K562 (cell line): Measurements from ENCODE around the gene METRNL. TPM values are rescaled to one million over a fixed set of nuclear protein-coding genes. Genes with fewer than 3 reads are reported as not detected.

ENCODE experiments used
- ATAC-seq: fragments of 200-7000 bp; cut with Tn5 transposase; 3 replicates; pipeline ENCODE4 v1.9.1; 2020; ENCODE audit warnings: moderate library complexity
- BruUV-seq: library from RNA; stranded (reverse); fragments of 400-500 nt; replicated peaks from 2 replicates; lab custom pipeline; 2021; lab: Mats Ljungman, UMichigan
- CTCF ChIA-PET: fragments of 300-600 bp; formaldehyde crosslinking; extraction: SDS; loops from one replicate; lab custom pipeline; 2021; ENCODE audit warnings: low intra/inter-chr PET ratio; lab: Yijun Ruan, JAX
- POLR2A ChIA-PET: fragments of 300-600, 350-650 bp; sonication (Branson Sonifier 250); formaldehyde crosslinking; extraction: SDS; loops from one replicate; lab custom pipeline; 2021; ENCODE audit warnings: antibody characterized with exemption, inconsistent platforms; lab: Yijun Ruan, JAX
- DNase-seq, 4 experiments: peaks; one replicate each; pipeline versions ENCODE4 v3.0.0 to v3.0.0-alpha.2; 2011 to 2018; ENCODE audit warnings: low spot score in 3 of 4, mixed read lengths in 3 of 4; ENCODE audit errors: extremely low read depth in 1 of 4
- FAIRE-seq: peaks from 2 replicates; lab custom pipeline; 2011; peaks lifted over from hg19 to GRCh38; lab: Jason Lieb, UNC
- H2AFZ ChIP-seq: 2 replicates; pipeline ENCODE4 v1.6.0; 2011; ENCODE audit warnings: low read depth, low read length, control low read depth, inconsistent platforms
- H3K27ac ChIP-seq: fragments of 200-600 bp; 3 replicates; pipeline ENCODE4 v1.8.0; 2011; ENCODE audit warnings: low read depth, mild to moderate bottlenecking, control low read depth, inconsistent platforms, low read length, moderate library complexity, mixed read lengths; ENCODE audit errors: extremely low read depth
- H3K27me3 ChIP-seq, 2 experiments: fragments of 300-600 bp in 1 of 2; 2 replicates in 1 of 2; 3 replicates in 1 of 2; pipeline versions ENCODE4 v1.6.0 to v1.8.0; 2011; ENCODE audit warnings: inconsistent platforms in 2 of 2, low read length in 2 of 2, mild to moderate bottlenecking in 1 of 2, mixed read lengths in 1 of 2, moderate library complexity in 1 of 2; ENCODE audit not compliant: control insufficient read depth in 2 of 2, insufficient read depth in 2 of 2
- H3K36me3 ChIP-seq: fragments of 300-600 bp; 3 replicates; pipeline ENCODE4 v1.8.0; 2011; ENCODE audit warnings: mild to moderate bottlenecking, low read length, inconsistent platforms; ENCODE audit not compliant: control insufficient read depth, insufficient read depth
- H3K4me1 ChIP-seq, 2 experiments: fragments of 200-600 bp in 1 of 2; replicated peaks in 1 of 2; 2 replicates in 1 of 2; 3 replicates in 1 of 2; pipeline versions ENCODE4 v1.5.1 to v1.8.0; 2011; ENCODE audit warnings: inconsistent platforms in 2 of 2, low read length in 2 of 2, mild to moderate bottlenecking in 1 of 2, mixed read lengths in 1 of 2, moderate library complexity in 1 of 2; ENCODE audit not compliant: control insufficient read depth in 2 of 2, insufficient read depth in 2 of 2
- H3K4me2 ChIP-seq: 2 replicates; pipeline ENCODE4 v1.6.1; 2011; ENCODE audit warnings: low read length, control low read depth, inconsistent platforms, mixed read lengths; ENCODE audit not compliant: insufficient read depth
- H3K4me3 ChIP-seq: fragments of 200-600 bp; sonication (generic), shearing (Covaris generic); 2 replicates; pipeline ENCODE4 v1.5.1; 2016; ENCODE audit warnings: control low read depth, inconsistent platforms
- H3K79me2 ChIP-seq: fragments of 200-600 bp; 3 replicates; pipeline ENCODE4 v1.8.0; 2011; ENCODE audit warnings: low read length, inconsistent platforms; ENCODE audit not compliant: control insufficient read depth, insufficient read depth
- H3K9ac ChIP-seq, 2 experiments: 2 replicates each; pipeline versions ENCODE4 v1.6.0 to v1.6.1; 2011; ENCODE audit warnings: low read depth in 2 of 2, low read length in 2 of 2, control low read depth in 1 of 2, inconsistent platforms in 1 of 2, mild to moderate bottlenecking in 1 of 2, mixed read lengths in 1 of 2; ENCODE audit not compliant: insufficient read depth in 1 of 2
- H3K9me1 ChIP-seq: one replicate; pipeline ENCODE4 v1.6.0; 2011; ENCODE audit warnings: inconsistent platforms, mild to moderate bottlenecking, low read length, moderate library complexity; ENCODE audit not compliant: control insufficient read depth, insufficient read depth
- H3K9me3 ChIP-seq: replicated peaks from 2 replicates; pipeline ENCODE4 v1.5.1; 2011; ENCODE audit warnings: low read depth, low read length, inconsistent platforms; ENCODE audit not compliant: control insufficient read depth, insufficient read depth
- H4K20me1 ChIP-seq: replicated peaks from 2 replicates; pipeline ENCODE4 v1.6.1; 2011; ENCODE audit warnings: low read length, inconsistent platforms, mixed read lengths; ENCODE audit not compliant: control insufficient read depth, insufficient read depth
- DACH1 ChIP-seq: fragments of 450-650 bp; IDR thresholded peaks from 2 replicates; pipeline ENCODE4 v1.6.1; 2018; ENCODE audit not compliant: partially characterized antibody
- ELK1 ChIP-seq: sonication (generic); formaldehyde crosslinking; IDR thresholded peaks from 2 replicates; pipeline ENCODE4 v1.8.1; 2022; ENCODE audit warnings: missing genetic modification reagents
- ETV1 ChIP-seq: fragments of 450-650 bp; conservative IDR thresholded peaks from 2 replicates; pipeline ENCODE4 v1.6.1; 2016; ENCODE audit warnings: missing genetic modification characterization, control low read depth, low read depth, missing compliant biosample characterization
- KDM2B ChIP-seq: fragments of 250-450 bp; sonication (Bioruptor Pico); IDR thresholded peaks from 2 replicates; pipeline ENCODE4 v1.8.0; 2021; ENCODE audit warnings: mild to moderate bottlenecking, moderate library complexity
- MBD1 ChIP-seq: fragments of 250-450 bp; sonication (Bioruptor Pico); IDR thresholded peaks from 2 replicates; pipeline ENCODE4 v1.8.0; 2022; ENCODE audit warnings: inconsistent platforms
- MLX ChIP-seq, 2 experiments: fragments of 450-650 bp in 1 of 2; sonication (generic) in 1 of 2; formaldehyde crosslinking; conservative IDR thresholded peaks; 2 replicates each; pipeline versions ENCODE4 v1.4.0 to v1.8.1; 2020 to 2022; ENCODE audit warnings: mild to moderate bottlenecking in 1 of 2, missing genetic modification reagents in 1 of 2
- NFATC3 ChIP-seq: fragments of 450-650 bp; IDR thresholded peaks from 2 replicates; pipeline ENCODE4 v1.6.1; 2017; ENCODE audit warnings: mild to moderate bottlenecking
- TAL1 ChIP-seq: fragments of 450-650 bp; IDR thresholded peaks from 2 replicates; pipeline ENCODE4 v1.6.1; 2016; ENCODE audit warnings: mild to moderate bottlenecking
- TEAD4 ChIP-seq, 2 experiments: sonication (generic) in 1 of 2; formaldehyde crosslinking in 1 of 2; IDR thresholded peaks; 2 replicates each; pipeline versions ENCODE4 v1.6.1 to v1.8.0; 2012 to 2022; ENCODE audit warnings: borderline replicate concordance in 1 of 2, inconsistent platforms in 1 of 2, low read length in 1 of 2, mild to moderate bottlenecking in 1 of 2, missing genetic modification reagents in 1 of 2
- USF1 ChIP-seq: sonication (generic); formaldehyde crosslinking; IDR thresholded peaks from 2 replicates; pipeline ENCODE4 v1.9.0; 2022; ENCODE audit warnings: mild to moderate bottlenecking, missing genetic modification reagents
- ZNF395 ChIP-seq: fragments of 200-800 bp; sonication (Bioruptor generic); IDR thresholded peaks from 2 replicates; pipeline ENCODE4 v1.6.1; 2017; ENCODE audit warnings: missing genetic modification characterization, missing compliant biosample characterization
- ZNF512 ChIP-seq: IDR thresholded peaks from 2 replicates; pipeline ENCODE4 v1.6.1; 2016; ENCODE audit warnings: missing genetic modification characterization, missing compliant biosample characterization
- ZNF644 ChIP-seq: fragments of 200-800 bp; sonication (Bioruptor generic); IDR thresholded peaks from 2 replicates; pipeline ENCODE4 v1.6.1; 2016; ENCODE audit warnings: low read depth, missing genetic modification characterization, missing compliant biosample characterization
- ZNF76 ChIP-seq: fragments of 250-450 bp; sonication (Bioruptor Pico); IDR thresholded peaks from 2 replicates; pipeline ENCODE4 v1.4.0; 2020; ENCODE audit warnings: mild to moderate bottlenecking, moderate library complexity, borderline replicate concordance
- WGBS: fragments of 100-300 bp; shearing (Covaris generic); methylation state at CpG from one replicate; pipeline ENCODE4 v1.1.6; 2016; ENCODE audit warnings: low coverage, mixed read lengths; ENCODE audit not compliant: insufficient coverage; ENCODE audit errors: missing lambda C conversion rate; 5-methylcytosine and 5-hydroxymethylcytosine counted together
- in situ Hi-C: fragments of 300-500 bp; cut with MboI; formaldehyde crosslinking; loops from 4 replicates; pipeline ENCODE4 v1.15.0; 2018; ENCODE audit warnings: inconsistent platforms, mixed read lengths
- intact Hi-C: fragments of 100-400 bp; cut with micrococcal nuclease; formaldehyde crosslinking; loops from 2 replicates; pipeline ENCODE4 v1.14.2; 2022
- polyA plus RNA-seq, 8 experiments: library from polyadenylated mRNA; depleted of rRNA in 4 of 8; stranded (reverse) in 5 of 8; unstranded in 3 of 8; fragments of >200 nt; fragmentation: Nextera tagmentation in 2 of 8; fragmentation: Illumina TruSeq in 1 of 8; extraction: Ambion mirVana in 2 of 8; extraction: Trizol in 1 of 8; gene quantifications; 2 replicates each; pipeline versions ENCODE4 v1.2.1 to v1.2.3, GENCODE V29; 2011 to 2014; ENCODE audit warnings: inconsistent platforms in 1 of 8, missing spikeins in 1 of 8
- total RNA-seq, 7 experiments: library from RNA; depleted of rRNA in 6 of 7; stranded (reverse); fragments of >200 nt in 6 of 7; fragmentation: Illumina TruSeq in 2 of 7; extraction: Trizol in 2 of 7; gene quantifications; 2 replicates each; pipeline versions ENCODE4 v1.2.1 to v1.2.3, GENCODE V29; 2011 to 2021; ENCODE audit warnings: low replicate concordance in 1 of 7

The METRNL gene
- total and polyA plus RNA-seq, 9 of the 15 experiments (the other 6 are each of a cell fraction or from before 2014, with no cell fraction given) = 0.17 to 31.8 (median 2.9) TPM

GRCh38 chr17:83100853-83101391 is 21.5 kb downstream of the METRNL start:
- 23% methylated on average over 14 of the region's 22 CpGs for whole genome bisulfite sequencing
- Histone ChIP-seq H3K36me3 (peaks cover 8% of the 10 kb centered on the region; the same call in 1 of the 3 replicates), H3K4me1 (peaks cover 10 to 77% of the 10 kb centered on the region in 2 experiments; a peak in 4 of 5 replicates), H3K79me2 (no peaks in the 10 kb centered on the region), H3K4me3 (no peak overlapping the region), H3K9me1 (peaks cover 9% of the 10 kb centered on the region), H3K9ac (no peak overlapping the region; a peak in 1 of 4 replicates), H3K27ac (no peak overlapping the region), H3K4me2 (no peak overlapping the region), H4K20me1 (peaks cover 29% of the 10 kb centered on the region), H3K9me3 (no peaks in the 10 kb centered on the region; the same call in 1 of the 2 replicates), H2AFZ (no peak overlapping the region), H3K27me3 (peaks cover 0 to 19% of the 10 kb centered on the region in 2 experiments; a peak in 3 of 5 replicates)
- DNase-seq (no peak), FAIRE-seq (no peak), ATAC-seq (no peak)
- in situ Hi-C loops = no loop called here
- BruUV-seq = no TSS peak
- CTCF ChIA-PET = no interaction called here
- POLR2A ChIA-PET = no interaction called here
- intact Hi-C loops = no loop called here
- no peak for TF ChIP-seq MLX (CRISPR knock-in tag; conservative IDR thresholded peaks at IDR 0.05)
- no peak for TF ChIP-seq DACH1
- TF ChIP-seq ELK1 = no peak
- no peak for TF ChIP-seq TAL1
- TF ChIP-seq NFATC3 = no peak
- no peak for TF ChIP-seq MBD1 (CRISPR knock-in tag)
- TF ChIP-seq ZNF76 = no peak
- TF ChIP-seq ZNF395 (CRISPR knock-in tag) = no peak
- TF ChIP-seq TEAD4 (IDR thresholded peaks at IDR 0.05; ENCODE audit: low read length) = no peak
- TF ChIP-seq TEAD4 (CRISPR knock-in tag; IDR thresholded peaks at IDR 0.05; ENCODE audit: borderline replicate concordance) = no peak
- TF ChIP-seq KDM2B (CRISPR knock-in tag) = no peak
- TF ChIP-seq ETV1 (tag) = no peak
- no peak for TF ChIP-seq ZNF512 (tag)
- no peak for TF ChIP-seq USF1 (CRISPR knock-in tag)
- no peak for TF ChIP-seq ZNF644
